DMS79 (cell line): ENCODE results near the gene CCDC154.

Source experiments
- DNase-seq: peaks from one replicate; lab custom pipeline; 2025; lab: John Stamatoyannopoulos, UW

CCDC154 gene

GRCh38 chr16:1438229-1439057 lies 5.9 kb downstream of the CCDC154 start:
- DNase-seq: no peak

DNA sequence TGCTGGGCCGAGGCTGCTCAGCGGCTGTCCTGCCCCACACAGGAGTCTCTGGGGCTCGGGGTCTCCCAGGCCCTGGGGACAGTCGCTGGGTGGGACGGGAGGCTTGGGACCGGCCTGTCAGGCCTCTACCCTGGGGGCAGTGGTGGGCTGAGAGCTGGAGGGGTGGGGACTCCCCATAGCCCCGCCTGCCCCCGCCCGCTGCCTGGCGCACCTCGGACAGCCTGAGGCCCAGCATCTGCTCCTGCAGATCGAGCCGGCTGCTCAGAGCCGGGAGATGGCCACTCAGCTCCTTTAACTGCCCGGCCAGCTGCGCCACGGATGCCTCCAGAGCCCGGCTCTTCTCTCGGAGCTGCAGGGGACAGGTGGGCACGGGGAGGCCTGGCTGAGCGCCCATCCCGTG lies 6.8 kb downstream of the CCDC154 start:
- no peak for DNase-seq

- no peak for DNase-seq
Measured at GRCh38 chr16:1436731-1437355, 7.5 kb downstream of the CCDC154 start.

DNA sequence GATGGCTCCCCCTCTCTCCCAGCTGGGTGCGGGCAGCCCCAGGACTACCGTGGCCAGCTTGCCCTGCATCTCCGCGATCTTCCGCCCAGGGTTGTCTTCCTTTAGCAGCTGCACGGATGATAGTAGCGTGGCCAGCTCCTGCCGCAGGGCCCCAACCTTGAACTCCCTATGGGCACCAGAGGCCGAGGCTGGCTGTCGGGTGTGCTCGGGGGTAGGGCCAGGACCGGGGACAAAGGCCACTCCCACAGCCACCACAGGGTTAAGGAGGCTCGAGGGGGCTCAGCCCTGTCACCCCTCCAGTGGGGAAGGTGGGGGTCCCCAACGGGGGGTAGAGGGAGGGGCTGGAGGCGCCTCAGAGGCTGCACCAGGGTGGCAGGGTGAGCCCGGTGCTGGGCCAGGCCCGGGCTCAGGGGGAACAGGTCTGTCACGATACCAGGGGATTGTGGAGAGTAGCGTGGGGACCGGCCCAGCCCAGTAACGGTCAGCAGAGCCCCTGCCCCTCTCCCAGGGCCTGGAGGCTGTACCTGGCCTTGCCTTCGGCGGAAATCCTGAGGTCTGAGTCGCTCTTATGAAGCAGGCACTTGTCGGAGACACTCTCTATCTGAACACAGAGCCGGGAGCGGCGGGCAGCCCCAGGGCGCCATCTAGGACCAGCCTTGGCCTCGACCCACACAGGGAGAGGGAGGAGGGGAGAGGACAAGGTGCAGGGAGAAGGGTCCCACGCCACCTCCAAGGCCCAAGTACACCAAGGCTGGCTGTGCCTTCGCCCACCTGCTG lies 8.2 kb downstream of the CCDC154 start:
- DNase-seq: no peak

- no peak for DNase-seq
Measured at GRCh38 chr16:1434644-1435592, 9.4 kb downstream of the CCDC154 start.

DNA sequence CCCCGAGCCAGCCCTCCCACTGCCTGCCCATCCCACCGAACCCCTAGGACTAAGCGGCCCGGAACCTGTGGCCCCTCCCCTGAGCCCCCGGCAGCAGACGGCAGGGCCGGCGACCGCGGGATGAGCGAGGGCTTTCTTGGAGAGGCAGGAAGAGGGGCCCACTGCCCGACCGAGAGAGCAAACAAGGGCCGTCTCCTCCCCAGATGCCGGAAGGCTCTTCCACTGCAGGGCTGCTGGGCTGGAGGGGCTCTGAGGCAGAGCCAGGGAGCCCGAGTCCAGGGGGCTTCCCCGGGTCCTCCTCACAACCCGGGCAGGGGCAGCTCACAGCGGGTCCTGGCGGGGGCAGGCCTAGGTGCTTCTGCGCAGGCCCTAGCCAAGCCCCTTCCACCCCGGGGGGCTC lies 10.6 kb downstream of the CCDC154 start:
- DNase-seq: no peak

DNA sequence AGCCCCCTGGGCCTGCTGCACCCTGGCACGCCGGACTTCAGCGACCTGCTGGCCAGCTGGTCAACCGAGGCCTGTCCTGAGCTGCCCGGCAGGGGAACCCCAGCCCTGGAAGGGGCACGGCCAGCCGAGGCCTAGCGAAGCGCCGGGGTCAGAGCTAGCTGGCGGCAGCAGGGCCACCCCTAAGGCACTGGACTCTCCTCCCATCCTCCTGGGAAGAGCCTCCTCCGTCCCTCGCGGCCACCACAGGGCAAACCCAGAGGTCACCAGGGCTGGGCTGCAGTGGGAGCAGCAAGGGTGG lies 11.1 kb downstream of the CCDC154 start:
- no peak for DNase-seq

- DNase-seq: no peak
Measured at GRCh38 chr16:1432388-1433262, 11.7 kb downstream of the CCDC154 start.

DNA sequence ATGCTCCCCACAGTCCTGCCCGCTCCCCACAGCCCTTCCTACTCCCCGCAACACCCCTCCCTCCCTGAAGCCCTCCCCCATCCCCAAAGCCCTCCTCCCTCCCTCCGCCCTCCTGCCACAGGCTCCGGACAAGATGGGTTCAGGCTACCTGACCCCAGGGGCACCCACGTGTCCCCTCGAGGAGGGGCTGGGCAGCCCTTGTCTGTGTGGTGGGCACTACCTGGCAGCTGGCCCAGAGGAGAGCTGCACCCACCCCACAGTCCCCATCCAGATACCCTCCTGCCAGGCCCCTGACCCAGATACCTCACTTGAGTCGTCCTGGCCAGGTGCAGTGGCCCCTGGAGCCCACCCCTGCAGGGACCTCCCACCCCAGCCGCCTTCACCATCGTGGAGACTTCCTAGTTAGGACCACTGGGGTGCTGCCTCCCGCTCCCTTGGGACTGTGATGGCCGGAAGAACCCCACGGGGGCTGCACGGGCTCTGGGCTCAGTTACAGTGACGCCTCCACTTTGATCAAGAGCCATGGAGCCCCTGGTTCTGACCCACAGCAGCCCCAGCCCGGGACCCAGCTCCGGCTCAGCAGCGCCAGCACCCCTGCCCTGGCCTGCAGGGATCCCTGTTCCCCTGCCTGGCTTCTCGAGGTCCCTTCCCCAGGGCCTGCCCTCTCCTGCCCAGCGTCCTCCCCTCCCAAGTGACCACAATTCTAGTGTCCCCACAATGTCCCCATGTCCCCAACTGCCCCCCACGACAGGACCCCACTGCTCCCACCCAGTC lies 12.7 kb downstream of the CCDC154 start:
- no peak for DNase-seq

- DNase-seq: peak; percentile 69
Measured at GRCh38 chr16:1430759-1431496, 13.4 kb downstream of the CCDC154 start, which contains the start of gene PERCC1. TSS of gene PERCC1 (plus strand) at chr16:1431078. CDS start at chr16:1432594, 1,516 bp downstream.

GRCh38 chr16:1430214-1430758 lies 14.1 kb downstream of the CCDC154 start:
- no peak for DNase-seq

- no peak for DNase-seq
Measured at GRCh38 chr16:1429631-1430030, 14.7 kb downstream of the CCDC154 start.

DNA sequence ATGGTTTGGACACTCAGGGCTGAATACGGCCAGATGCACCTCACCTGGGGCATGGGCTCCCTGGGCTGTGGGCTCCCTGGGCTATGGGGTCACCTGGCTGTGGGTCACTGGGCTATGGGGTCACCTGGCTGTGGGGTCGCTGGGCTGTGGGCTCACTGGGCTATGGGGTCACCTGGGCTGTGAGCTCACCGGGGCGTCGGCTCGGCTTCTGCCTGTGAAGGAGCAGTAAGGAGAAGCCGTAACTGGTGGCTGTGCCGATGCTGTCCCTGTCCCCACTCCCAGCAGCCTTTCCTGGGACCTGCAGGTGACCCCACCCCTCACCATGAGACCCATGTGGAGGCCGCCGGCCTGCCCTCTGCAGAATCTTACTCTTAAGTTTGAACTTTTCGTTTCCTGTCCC lies 15.3 kb downstream of the CCDC154 start:
- no peak for DNase-seq

DNA sequence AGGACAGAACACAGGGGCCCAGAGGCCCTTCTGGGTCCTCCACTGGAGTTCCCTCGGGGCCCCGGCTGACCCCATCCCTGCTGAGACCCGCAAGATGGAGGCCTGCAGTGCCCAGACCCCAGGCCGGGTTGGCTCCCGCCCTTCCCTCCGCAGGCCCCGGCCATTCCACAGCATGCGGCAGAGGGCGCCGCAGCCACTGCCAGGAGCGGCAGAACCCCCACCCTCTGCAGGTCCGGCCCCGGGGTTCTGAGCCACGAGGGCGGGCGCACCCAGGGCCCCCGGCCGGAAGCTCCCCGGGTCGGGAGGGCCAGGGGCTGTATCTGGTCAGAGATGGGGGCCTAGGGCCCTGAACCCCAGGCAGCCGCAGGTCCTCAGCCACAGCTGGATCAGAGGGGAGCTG lies 15.8 kb downstream of the CCDC154 start:
- no peak for DNase-seq

- DNase-seq: no peak
Measured at GRCh38 chr16:1427473-1428461, 16.6 kb downstream of the CCDC154 start.

GRCh38 chr16:1426734-1427471 lies 17.5 kb downstream of the CCDC154 start:
- DNase-seq: peak; percentile 85
